ENCODE results near the gene AGBL1.

AGBL1 gene

DNA sequence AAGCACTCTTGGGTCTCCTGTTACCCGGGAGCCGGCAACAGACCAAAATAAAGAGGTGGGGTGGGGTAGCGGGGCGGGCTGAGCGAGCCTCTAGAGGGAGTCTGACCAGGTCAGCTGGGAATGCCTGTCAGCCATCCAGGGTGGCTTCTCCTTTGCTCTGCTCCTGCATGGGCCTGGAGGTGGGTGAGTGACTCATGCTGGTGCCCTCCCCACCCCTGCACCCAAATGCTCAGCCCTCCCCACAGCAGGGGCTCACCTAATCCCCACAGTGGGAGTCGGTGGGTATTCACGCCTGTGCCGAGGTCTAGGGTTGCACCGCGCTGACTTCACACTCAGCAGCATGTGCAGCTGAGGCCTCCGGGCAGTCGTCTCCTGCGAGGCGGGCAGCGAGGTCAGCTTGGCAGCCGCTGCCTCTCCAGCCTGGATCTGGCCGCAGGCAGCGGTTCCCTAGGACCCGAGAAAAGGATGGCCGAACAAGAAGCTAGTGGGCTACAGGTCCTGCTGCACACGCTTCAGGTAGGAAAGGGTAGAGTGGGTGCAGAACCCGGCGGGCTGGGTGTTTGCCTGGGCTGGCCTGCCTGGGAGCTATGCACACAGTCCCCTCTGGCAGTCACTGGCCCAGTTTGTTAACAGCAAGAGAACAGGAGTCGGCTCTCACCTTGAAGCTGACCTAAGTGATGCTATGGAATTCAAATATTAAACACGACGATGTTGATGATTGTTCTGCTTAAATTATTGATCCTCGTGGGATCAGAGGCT is at the start of gene AGBL1:
AGBL1 (plus strand) TSS at position 364 of the 759 bp plus-strand sequence.
- H3K4me3 ChIP-seq (ENCODE audit: low read depth, low read length): no peak within 1 kb of the TSS

DNA sequence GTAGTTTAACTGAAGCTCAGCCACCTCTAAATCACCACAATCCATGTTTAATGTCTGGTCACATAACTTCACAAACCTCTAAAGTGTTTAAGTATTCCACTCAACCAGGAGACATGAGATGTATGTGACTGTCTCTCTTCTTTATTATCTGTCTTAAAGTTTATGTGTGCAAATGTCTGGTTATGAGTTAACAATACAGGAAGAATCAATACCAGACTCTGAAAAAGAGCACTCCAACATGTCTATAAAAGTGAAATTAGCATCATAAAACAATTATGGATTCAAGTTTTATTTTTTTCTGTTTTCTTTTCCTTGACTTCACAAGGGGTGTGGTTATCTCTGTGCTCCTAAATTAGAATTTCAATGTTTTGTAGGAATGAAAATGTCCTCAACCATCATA is 44.8 kb upstream of the AGBL1 start:
- no peak overlapping the region for H3K4me3 ChIP-seq (ENCODE audit: low read depth, low read length)

DNA sequence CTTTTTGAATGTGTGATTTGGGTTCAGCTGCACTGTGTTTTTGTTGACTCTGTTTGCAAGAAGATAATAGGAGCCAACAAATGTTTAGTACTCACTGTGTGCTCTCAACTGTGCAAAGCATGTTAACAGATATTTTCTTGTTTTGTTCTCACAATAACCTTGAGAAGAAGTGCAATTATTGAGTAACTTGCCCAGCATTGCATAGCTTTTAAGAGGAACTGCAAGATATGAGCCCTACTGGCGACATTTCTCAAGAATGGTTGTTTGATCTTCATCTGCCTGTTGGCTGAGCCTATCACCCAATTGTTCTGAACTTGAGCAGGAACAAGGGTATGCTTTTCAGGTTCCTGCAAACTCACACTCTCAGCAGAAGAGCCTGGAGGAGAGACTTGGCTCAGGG is 43.4 kb upstream of the AGBL1 start:
- no peak overlapping the region for H3K4me3 ChIP-seq (ENCODE audit: low read depth, low read length)

DNA sequence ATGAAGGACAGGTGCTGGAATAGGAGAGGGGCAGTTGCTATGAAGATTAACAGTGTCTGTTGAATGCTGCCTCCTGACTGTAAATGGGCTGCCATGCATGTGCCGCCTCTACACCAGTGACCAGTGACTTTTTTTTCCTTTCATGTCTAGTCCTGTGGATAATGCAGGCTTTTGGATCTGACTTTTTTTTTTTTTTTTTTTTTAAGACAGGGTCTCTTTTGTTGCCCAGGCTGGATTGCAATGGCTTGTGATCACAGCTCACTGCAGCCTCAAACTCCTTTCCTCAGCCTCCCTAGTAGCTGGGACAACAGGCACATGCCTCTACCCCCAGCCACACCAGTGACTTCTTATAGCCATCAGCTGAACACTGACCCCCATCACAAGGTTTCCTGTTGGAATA is 41.2 kb upstream of the AGBL1 start:
- no peak overlapping the region for H3K4me3 ChIP-seq (ENCODE audit: low read depth, low read length)

DNA sequence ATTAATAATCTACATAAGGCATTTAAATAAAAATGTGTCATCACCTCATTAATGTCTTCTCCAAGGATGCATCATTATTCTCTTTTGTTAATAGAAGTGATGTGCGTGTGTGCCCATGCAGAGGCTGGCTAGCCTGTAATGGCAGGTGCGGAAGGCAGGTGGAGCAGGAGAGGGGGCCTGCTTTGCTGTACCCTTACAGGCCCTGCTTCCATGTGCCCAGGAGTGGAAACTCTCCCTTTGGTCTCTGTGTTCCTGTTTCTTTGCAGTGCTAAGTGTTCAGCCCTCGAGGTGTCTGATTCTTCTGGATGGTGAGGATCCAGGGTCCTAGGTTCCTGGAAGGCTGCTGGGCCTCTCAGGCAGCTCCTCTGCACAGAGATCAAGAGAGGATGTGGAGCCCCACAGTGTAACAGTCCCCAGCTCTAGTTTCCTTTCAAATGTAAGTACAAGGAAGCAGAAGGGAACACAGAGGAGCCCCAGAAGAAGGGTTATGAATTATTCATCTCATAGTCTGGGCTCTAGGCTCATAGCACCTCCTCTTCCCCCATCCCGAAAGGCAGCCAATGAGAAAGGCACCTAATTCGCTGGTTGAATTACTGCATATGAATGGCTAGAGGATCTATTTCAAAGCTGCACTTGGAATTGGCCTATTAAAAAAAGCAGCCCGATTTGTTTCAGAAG is 39.2 kb upstream of the AGBL1 start:
- H3K4me3 ChIP-seq (ENCODE audit: low read depth, low read length): no peak overlapping the region

DNA sequence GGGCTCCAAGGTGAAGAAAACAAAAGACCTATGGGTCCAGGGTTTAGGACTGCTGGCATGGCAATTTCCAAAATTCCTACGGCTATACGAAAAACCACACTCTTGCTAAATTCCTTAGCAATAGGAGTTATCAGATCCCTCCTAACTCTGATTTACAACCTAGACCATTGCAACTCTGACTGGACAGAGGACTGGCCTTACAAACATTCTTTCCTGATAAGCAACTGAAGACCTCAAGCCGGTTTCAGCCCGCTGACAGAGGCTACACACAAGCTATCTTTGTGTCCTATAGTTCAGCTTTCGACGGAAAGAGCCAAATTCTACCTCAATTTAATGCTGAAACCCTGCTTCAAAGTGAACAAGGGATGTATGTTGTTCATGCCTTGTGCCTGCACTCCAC is 38.3 kb upstream of the AGBL1 start:
- H3K4me3 ChIP-seq (ENCODE audit: low read depth, low read length): no peak overlapping the region

DNA sequence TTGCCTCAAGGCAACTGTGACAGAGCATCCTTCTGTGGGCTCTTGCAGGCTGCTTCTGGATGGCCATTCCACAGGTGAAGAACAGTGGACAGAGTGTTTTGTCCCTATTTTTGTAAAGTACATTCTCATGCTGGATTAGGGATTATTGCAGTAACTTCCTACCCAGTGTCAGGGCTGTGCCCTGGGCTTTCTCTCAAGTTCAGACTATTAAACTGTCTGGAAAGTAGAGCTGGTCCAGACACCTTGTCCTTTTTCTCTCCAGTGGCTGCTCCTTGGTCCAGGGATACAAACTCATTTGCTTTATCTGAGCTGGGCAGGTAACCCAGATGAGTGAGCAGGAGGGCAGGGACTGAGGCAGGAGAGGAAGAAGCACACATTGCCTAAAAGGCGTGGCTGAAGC is 37.4 kb upstream of the AGBL1 start:
- H3K4me3 ChIP-seq (ENCODE audit: low read depth, low read length): no peak overlapping the region

DNA sequence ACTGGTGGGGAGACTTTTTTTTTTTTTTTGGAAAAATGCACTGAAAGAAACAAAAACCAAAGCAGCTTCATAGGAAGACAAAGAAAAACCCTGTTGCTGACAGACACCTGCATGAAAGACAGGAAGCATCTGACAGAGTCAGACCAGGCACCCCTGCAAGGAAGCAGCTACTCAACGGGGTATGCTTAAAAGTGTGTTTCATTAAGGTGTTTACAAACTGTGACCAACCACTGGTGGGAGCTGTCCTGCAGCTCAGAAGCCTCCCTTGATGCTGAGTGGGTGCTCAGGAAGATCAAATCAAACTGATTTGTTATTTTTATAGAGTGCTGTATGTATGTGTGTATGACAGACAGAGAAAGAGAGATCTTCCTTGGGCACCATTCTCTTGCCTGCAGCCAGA is 34.7 kb upstream of the AGBL1 start:
- no peak overlapping the region for H3K4me3 ChIP-seq (ENCODE audit: low read depth, low read length)

DNA sequence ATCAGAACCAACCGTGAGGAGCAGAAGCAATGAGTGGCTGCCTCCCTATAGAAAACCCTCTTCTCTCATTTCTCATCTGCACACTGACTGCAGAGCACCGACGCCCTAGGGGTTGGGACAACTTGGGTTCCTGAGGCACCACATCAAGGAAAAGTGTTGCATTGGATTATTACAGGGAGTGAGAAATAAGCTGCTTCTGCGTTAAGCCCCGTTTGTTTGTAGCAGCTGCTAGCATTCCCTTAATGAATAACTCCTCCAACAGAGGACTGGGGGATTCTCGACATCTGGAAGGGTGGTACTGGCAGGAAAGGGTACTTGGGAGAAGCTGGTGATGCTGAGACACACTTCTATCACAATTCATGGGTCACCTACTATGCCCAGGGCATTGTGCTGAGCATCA is 25.3 kb upstream of the AGBL1 start:
- H3K4me3 ChIP-seq (ENCODE audit: low read depth, low read length): no peak overlapping the region

DNA sequence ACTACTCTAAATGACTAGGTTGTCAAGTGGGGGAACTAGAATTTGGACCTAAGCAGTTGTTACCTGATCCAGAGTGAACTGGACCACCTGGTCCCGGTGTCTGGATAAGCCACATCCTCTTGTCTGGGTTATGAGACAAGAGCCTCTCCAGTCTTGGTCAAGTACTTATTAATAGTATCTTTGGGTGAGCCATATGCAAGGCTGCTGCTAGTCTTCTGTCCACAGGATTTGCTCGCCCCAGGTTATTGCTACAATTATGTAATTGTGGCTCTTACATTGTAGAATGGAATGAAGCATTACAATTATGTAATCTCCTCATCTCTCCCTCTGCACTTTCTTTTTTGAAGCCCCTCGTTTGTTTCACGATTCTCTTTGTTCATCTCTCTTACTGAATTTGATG is 24.0 kb upstream of the AGBL1 start:
- no peak overlapping the region for H3K4me3 ChIP-seq (ENCODE audit: low read depth, low read length)

DNA sequence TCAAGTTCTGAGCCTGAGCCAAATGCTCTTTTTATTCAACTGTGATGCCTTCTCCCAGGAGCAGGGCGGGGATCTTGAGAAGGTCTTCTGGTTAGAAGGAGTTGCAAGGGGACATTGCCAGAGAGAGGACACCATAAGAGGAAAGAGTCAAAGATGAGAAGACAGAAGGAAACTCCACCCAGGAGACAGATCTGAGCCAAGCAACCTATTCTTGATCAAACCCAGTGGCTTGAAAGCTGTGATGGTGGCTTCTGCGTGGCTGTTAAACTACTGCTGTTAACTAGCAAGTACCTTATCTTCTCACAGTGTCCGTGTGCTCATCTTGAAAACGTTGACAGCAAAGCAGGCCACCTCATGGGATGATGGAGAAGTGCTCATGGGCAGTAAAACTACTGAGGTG is 19.8 kb upstream of the AGBL1 start:
- no peak overlapping the region for H3K4me3 ChIP-seq (ENCODE audit: low read depth, low read length)

DNA sequence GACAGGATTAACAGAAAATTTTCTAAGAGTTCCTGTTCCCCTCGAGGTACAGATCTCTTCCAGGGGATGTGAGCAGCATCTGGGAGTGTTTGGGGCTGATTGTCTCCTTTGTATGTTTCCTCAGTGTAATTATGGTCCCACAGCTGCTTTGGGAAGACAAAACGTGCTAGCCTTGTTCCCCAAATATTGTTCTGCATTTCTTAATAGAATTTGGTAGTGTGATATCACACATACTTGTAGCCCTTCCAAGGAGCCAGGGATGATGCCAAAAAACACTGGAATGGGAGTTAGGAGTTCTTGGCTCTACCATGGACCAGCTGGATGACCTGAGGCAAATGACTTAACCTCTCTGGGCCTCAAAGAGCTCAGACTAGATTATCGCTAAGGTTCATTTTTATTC is 19.0 kb upstream of the AGBL1 start:
- no peak overlapping the region for H3K4me3 ChIP-seq (ENCODE audit: low read depth, low read length)

DNA sequence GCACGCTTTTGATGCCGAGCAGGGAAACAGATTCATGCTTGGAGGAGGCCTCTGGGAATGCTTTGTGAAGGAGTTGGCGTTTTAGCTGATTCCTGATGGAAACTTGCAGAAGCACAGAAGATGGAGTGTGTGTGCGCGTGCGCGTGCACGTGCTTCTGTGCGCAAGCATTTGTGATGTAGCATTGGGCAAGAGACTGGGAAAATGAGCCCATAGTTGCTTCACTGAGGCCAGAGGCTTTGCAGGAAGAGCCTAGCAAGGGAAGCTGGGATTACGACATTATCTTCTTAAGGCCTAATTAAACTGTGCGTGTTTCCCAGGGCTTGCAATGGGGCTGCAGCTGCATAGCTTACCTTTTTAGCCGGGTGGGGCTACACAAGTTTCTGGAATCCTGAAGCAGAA is 18.1 kb upstream of the AGBL1 start:
- H3K4me3 ChIP-seq (ENCODE audit: low read depth, low read length): no peak overlapping the region

DNA sequence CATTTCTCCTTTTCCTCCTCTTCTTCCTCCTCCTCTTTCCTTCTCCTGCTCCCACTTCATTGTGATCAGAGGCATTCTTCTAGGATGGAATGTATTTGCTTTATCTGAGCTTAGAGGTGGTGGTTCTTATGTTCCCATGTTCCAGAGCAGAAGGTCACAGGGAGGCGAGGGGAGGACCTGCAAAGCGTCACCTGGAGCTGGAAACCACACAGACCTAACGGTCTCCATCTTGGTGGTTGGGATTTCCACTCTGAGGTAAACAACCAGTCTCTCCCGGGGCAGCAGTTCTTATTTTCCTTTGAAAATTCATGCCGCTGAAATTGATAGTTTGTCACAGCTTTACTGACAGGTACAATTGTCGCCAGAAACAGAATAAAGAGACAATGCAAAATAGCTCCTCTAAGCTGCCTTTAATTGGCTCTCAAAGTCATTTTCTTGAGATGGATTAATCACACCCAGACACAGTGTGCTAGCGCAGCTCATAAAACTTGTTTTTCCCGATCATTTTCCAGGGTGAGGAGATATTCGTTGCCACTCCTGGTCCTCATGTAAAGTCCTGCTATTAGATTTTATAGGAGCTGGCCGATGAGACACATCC is 16.9 kb upstream of the AGBL1 start:
- H3K4me3 ChIP-seq (ENCODE audit: low read depth, low read length): no peak overlapping the region

DNA sequence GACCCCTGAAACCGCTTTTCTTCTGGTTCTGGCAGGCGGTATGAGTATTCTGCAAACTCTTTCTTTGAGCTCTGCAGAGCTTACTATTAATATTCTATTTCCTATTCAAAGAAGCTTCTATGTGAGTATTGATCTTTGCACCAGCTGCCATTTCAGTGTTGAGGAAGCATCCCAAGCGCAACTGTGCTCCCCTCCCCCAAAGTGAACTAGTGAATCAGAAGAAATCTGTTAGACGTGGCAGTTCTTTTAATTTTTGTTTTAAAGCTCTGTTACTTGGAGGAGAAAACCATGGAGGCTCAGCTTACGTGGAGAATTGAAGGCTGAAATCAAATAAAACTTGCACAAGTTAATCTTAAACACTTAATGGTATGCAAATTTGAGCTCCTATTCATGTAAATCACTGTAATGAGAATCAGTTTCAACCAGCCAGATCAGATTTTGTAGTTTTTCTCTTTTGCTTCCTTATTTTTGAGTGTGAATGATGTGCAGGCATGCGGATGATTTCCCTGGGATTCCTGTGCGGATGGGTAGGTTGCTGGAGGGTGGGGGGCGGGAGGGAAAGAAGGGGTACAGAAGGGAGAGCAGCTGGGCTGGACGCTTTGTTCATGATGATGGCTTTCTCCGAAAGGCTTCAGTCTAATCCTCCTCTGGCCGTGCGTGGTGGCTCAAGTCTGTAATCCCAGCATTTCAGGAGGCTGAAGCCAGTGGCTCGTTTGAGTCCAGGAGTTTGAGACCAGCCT is 16.1 kb upstream of the AGBL1 start:
- H3K4me3 ChIP-seq (ENCODE audit: low read depth, low read length): no peak overlapping the region

DNA sequence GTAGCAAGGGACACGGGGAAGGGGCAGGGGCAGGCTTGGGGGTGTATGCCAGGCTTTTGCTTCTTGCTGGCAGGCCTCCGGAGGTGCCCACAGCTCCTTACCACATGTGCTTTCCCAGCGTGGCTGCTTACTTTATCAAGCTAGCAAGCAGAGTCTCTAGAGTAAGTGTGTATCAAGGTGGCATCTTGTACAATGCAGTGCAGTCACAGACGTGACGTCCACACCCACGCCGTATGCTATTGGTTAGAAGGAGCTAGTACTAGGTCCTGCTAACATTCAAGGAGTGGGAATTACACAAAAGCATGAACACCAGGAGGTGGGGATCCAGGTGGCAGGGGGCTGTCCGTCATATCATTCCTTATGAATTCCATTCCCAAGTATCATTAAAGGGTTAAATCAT is 15.3 kb upstream of the AGBL1 start:
- no peak overlapping the region for H3K4me3 ChIP-seq (ENCODE audit: low read depth, low read length)

DNA sequence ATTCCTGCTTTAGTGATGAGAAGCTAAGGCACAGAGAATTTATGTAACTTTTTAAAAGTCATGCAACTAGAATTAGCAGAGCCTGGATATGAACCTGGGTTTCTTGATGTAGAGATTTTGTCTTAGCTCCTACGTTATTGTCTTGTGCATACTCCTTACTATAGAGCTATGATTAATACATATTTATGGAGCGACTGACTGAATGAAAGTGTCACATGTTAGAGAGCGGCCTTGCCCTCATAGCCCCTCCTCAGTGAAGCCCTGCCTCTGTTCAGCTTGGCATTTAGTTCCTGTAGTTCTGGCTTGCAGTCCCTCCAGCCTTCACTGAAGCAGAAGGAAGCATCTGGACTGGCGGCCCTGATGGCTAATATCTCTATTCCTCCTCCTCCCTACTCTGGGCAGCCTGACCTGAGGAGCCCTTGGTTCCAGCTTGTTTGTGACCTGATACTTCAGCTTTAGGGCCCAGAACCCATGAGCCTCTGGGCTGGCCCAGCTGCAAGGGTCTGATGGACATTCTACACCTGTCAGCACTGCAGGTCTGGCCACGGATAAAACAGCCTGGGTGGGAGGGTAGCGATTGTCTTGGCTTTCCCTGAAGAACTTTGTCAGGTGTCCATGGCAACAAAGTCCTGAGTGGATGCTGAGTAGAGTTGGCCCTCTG is 13.4 kb upstream of the AGBL1 start:
- H3K4me3 ChIP-seq (ENCODE audit: low read depth, low read length): no peak overlapping the region

DNA sequence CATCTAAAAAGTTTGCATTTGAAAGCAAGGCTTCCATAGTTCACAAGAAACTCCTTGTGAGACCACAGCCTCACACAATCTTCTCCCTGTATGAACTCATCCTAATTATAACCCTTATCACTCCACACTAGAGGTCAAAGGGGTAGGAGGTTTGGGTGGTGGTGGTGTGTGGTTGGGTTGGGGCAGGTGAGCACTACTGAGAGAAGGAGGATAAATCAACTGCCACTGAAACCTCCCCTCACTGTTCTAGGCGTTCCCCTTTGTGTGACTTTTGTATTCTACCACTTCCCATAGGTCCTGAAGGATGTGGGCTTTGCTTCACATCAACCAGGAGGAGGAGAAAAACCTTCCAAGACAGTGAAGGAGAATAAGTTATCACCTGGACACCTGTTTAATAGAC is 6.4 kb upstream of the AGBL1 start:
- H3K4me3 ChIP-seq (ENCODE audit: low read depth, low read length): no peak overlapping the region

DNA sequence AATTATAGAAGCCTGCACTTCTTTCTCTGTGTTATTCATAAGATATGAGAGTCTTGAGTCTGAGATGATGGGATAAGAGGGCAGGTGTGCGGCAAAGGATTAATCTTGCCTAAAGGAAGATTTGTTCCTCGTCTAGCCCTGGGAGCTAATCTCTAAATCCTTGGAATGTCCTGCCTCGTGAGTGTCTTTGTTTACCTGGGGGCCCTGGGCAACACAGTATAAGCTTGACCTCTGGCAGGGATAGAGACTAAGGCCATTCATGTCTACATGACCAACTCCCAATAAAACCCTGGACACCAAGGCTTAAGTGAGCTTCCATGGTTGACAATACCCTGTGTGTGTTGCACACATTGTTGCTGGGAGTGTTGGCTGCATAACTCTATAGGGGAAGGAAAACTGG is 3.2 kb upstream of the AGBL1 start:
- H3K4me3 ChIP-seq (ENCODE audit: low read depth, low read length): no peak overlapping the region

DNA sequence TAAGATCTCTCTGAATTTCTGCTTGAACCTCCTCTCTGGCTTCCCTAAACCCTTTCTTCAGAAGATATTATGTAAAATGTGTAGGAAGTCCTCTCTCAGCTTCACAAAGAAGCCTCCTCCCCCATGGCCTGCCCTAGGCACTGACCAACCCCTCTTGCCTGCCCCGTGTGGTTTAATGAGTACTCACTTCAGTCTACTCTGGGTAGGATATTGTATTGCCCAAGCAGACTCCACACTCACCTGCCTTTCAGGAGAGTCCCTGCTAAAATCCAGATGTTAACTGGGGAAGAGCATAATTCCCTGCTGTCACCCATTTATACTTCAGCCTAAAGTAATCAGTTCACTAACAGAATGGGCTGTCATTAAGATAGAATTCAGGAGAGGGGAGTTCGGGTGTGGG is 2.6 kb upstream of the AGBL1 start:
- H3K4me3 ChIP-seq (ENCODE audit: low read depth, low read length): no peak overlapping the region

DNA sequence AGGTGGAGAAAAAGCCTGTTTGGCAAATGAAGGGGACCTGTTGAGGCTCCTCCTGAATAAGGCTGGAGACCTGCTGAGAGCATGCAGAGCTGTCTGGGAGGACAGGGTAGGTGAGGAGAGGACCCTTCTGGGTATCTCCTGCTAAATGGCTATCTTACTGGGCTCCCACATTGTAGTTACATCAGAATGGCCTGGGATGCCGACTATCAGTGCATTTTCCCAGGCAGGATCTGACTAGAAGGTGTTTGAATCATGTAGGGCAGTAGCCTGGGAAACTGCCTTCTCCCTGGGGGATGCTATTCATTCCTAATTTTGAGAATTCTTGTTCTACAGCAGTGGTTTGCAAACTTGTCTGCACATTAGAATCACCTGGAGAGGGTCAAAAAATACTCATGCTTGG is 631 bp downstream of the AGBL1 start:
- no peak overlapping the region for H3K4me3 ChIP-seq (ENCODE audit: low read depth, low read length)
